CD14-positive monocyte (primary cell): ENCODE data around the gene FHIT. TPM values are rescaled to one million over a fixed set of nuclear protein-coding genes. Genes with fewer than 3 reads are reported as not detected.
"Not testable (repeated sequence)": the region's sequence is repeated elsewhere in the genome, so short reads cannot be mapped to it uniquely, and the experiment has no call there.

ENCODE experiments used
- DNase-seq, 3 donors: peaks; one replicate each; pipeline ENCODE4 v3.0.0-alpha.2; 2011 to 2022
- H2AFZ ChIP-seq: 2 replicates; pipeline ENCODE4 v1.6.0; 2012; ENCODE audit warnings: mild to moderate bottlenecking, low read depth, low read length, inconsistent platforms; ENCODE audit not compliant: insufficient read depth, poor library complexity, severe bottlenecking
- H3K27ac ChIP-seq, 2 donors: 1 replicate in 1 of 2; 2 replicates in 1 of 2; pipeline ENCODE4 v1.5.1; 2012 to 2013; ENCODE audit warnings: low read length in 2 of 2, control low read depth in 1 of 2, inconsistent platforms in 1 of 2, low read depth in 1 of 2, mild to moderate bottlenecking in 1 of 2
- H3K27me3 ChIP-seq, 2 donors: one replicate each; pipeline versions ENCODE4 v1.6.0 to v1.6.1; 2011 to 2013; ENCODE audit warnings: low read length in 2 of 2; ENCODE audit not compliant: control insufficient read depth in 2 of 2, insufficient read depth in 2 of 2
- H3K36me3 ChIP-seq, 2 donors: replicated peaks in 1 of 2; 1 replicate in 1 of 2; 2 replicates in 1 of 2; pipeline versions ENCODE4 v1.5.1 to v1.6.1; 2012 to 2013; ENCODE audit warnings: low read length in 2 of 2, control low read depth in 1 of 2, inconsistent platforms in 1 of 2, mild to moderate bottlenecking in 1 of 2; ENCODE audit not compliant: insufficient read depth in 2 of 2, control insufficient read depth in 1 of 2
- H3K4me1 ChIP-seq, 2 donors: 1 replicate in 1 of 2; 2 replicates in 1 of 2; pipeline versions ENCODE4 v1.5.1 to v1.6.1; 2012 to 2013; ENCODE audit warnings: low read length in 2 of 2, control low read depth in 1 of 2, inconsistent platforms in 1 of 2, mild to moderate bottlenecking in 1 of 2, moderate library complexity in 1 of 2; ENCODE audit not compliant: insufficient read depth in 2 of 2, control insufficient read depth in 1 of 2
- H3K4me2 ChIP-seq: replicated peaks from 2 replicates; pipeline ENCODE3; 2012; ENCODE audit warnings: low read length, moderate library complexity, mild to moderate bottlenecking; ENCODE audit not compliant: poor library complexity, severe bottlenecking; ENCODE audit errors: extremely low read depth
- H3K4me3 ChIP-seq, 3 experiments: fragments of 200-600 bp in 1 of 3; sonication (generic) in 1 of 3; replicated peaks in 1 of 3; 1 replicate in 2 of 3; 2 replicates in 1 of 3; pipeline ENCODE4 v1.5.1; 2011 to 2013; ENCODE audit warnings: low read length in 3 of 3, mild to moderate bottlenecking in 3 of 3, control low read depth in 2 of 3, low read depth in 2 of 3, inconsistent platforms in 1 of 3, moderate library complexity in 1 of 3
- H3K79me2 ChIP-seq: 2 replicates; pipeline ENCODE4 v1.6.0; 2012; ENCODE audit warnings: mild to moderate bottlenecking, control low read depth, inconsistent platforms, low read length, moderate library complexity; ENCODE audit not compliant: insufficient read depth
- H3K9ac ChIP-seq: 2 replicates; pipeline ENCODE4 v1.6.0; 2017; ENCODE audit warnings: low read length, mild to moderate bottlenecking; ENCODE audit not compliant: insufficient read depth, poor library complexity, severe bottlenecking
- H3K9me3 ChIP-seq, 2 donors: replicated peaks in 1 of 2; 1 replicate in 1 of 2; 2 replicates in 1 of 2; pipeline versions ENCODE4 v1.5.1 to v1.6.1; 2012 to 2013; ENCODE audit warnings: low read length in 2 of 2, control low read depth in 1 of 2; ENCODE audit not compliant: control insufficient read depth in 1 of 2, insufficient read depth in 1 of 2
- H4K20me1 ChIP-seq: 2 replicates; pipeline ENCODE4 v1.6.0; 2012; ENCODE audit warnings: mild to moderate bottlenecking, low read length, control low read depth, moderate library complexity; ENCODE audit not compliant: insufficient read depth
- H3K27ac Mint-ChIP-seq, 7 donors: one replicate each; pipeline ENCODE4 v1.8.0; 2020; ENCODE audit warnings: mild to moderate bottlenecking in 7 of 7, mixed read lengths in 7 of 7, moderate library complexity in 6 of 7, inconsistent platforms in 2 of 7
- H3K27me3 Mint-ChIP-seq, 3 donors: one replicate each; pipeline ENCODE4 v1.8.0; 2021 to 2022; ENCODE audit warnings: low read depth in 3 of 3, mild to moderate bottlenecking in 3 of 3, mixed read lengths in 3 of 3, moderate library complexity in 3 of 3, inconsistent platforms in 1 of 3
- H3K36me3 Mint-ChIP-seq, 2 donors: one replicate each; pipeline ENCODE4 v1.8.0; 2020; ENCODE audit warnings: mixed read lengths in 2 of 2, inconsistent platforms in 1 of 2, mild to moderate bottlenecking in 1 of 2
- H3K4me1 Mint-ChIP-seq: one replicate; pipeline ENCODE4 v1.8.0; 2020; ENCODE audit warnings: mild to moderate bottlenecking, mixed read lengths
- H3K4me3 Mint-ChIP-seq, 2 donors: one replicate each; pipeline ENCODE4 v1.8.0; 2020; ENCODE audit warnings: mild to moderate bottlenecking in 2 of 2, mixed read lengths in 2 of 2, moderate library complexity in 1 of 2
- H3K9me3 Mint-ChIP-seq, 7 donors: one replicate each; pipeline ENCODE4 v1.8.0; 2020 to 2022; ENCODE audit warnings: mixed read lengths in 7 of 7, mild to moderate bottlenecking in 6 of 7, moderate library complexity in 6 of 7, inconsistent platforms in 2 of 7
- CTCF ChIP-seq: fragments of 200-600 bp; IDR thresholded peaks from one replicate; pipeline ENCODE4 v1.8.0; 2022; ENCODE audit warnings: antibody characterized with exemption, mild to moderate bottlenecking
- WGBS: methylation state at CpG from one replicate; pipeline ENCODE4 v1.1.5; 2013; ENCODE audit warnings: missing lambda C conversion rate; ENCODE audit not compliant: insufficient coverage; 5-methylcytosine and 5-hydroxymethylcytosine counted together
- intact Hi-C, 2 donors: fragments of 100-400 bp; cut with micrococcal nuclease; formaldehyde crosslinking; loops; one replicate each; pipeline versions ENCODE4 v1.15.0 to v1.15.1; 2023
- polyA plus RNA-seq, 3 donors: library from polyadenylated mRNA; depleted of rRNA in 1 of 3; unstranded in 2 of 3; stranded (reverse) in 1 of 3; fragments of 300-500 nt in 2 of 3; fragments of >200 nt in 1 of 3; fragmentation: Illumina TruSeq in 2 of 3; gene quantifications; 1 replicate in 2 of 3; 2 replicates in 1 of 3; pipeline ENCODE4 v1.2.3, GENCODE V29; 2012 to 2021

Gene FHIT
- polyA plus RNA-seq, 3 donors, result 1.7 to 3.4 (median 3.2) TPM

DNA sequence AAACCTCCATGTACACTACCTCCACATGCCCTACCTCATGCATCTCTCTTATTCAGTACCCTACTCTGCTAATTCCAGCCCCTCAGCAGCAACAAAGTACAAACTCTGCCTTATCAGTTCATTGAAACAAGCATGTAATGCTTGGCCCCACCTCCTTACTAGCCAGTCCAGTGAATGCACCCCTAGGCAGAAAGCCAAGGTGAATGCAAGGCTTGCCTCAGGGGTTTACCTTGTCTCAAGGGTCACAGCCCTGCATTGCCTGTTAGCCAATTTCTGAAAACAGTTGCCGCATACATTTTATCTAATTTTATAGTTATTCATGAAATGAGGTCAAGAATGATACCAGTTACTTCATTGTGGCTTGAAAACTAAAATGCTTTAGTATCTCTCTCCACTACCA is 576.4 kb downstream of the FHIT start:
- Histone ChIP-seq H4K20me1 (no peaks in the 10 kb centered on the region), H3K27me3 (no peaks in the 10 kb centered on the region), H3K9me3 (peaks cover 0 to 6% of the 10 kb centered on the region in 2 donors), H2AFZ (no peak overlapping the region), H3K9ac (no peak overlapping the region), H3K4me2 (no peak overlapping the region), H3K27ac (no peak overlapping the region), H3K4me1 (no peaks in the 10 kb centered on the region), H3K36me3 (no peaks in the 10 kb centered on the region), H3K4me3 (no peak overlapping the region), H3K79me2 (no peaks in the 10 kb centered on the region)
- no CpG with 5 or more reads among the region's 1 CpG for WGBS
- Mint-ChIP-seq H3K4me1 (no peaks in the 10 kb centered on the region), H3K27ac (no peak overlapping the region), H3K36me3 (no peaks in the 10 kb centered on the region), H3K9me3 (peaks cover 4 to 14% (median 7%) of the 10 kb centered on the region in 7 donors), H3K27me3 (no peaks in the 10 kb centered on the region), H3K4me3 (no peak overlapping the region)
- DNase-seq, result no peak
- TF ChIP-seq CTCF, result no peak
- intact Hi-C loops, result no loop called here

DNA sequence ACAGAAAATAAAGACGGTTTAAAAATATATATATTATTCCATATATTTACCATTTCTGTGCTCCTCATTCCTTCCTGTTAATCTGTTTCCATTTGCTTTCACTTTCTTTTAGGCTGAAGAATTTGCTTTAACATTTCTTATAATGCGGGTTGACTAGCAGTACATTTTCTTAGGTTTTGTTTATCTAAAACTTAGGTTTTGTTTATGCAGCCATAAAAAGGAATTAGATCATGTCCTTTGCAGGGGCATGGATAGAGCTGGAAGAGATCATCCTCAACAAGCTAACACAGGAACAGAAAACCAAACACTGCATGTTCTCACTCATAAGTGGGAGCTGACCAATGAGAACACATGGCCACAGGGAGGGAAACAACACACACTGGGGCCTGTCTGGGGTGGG is 578.1 kb downstream of the FHIT start:
- H3K27me3 ChIP-seq, result no peaks in the 10 kb centered on the region
- H3K4me3 ChIP-seq, result no peak overlapping the region
- H3K9me3 ChIP-seq, result peaks cover under 1 to 9% of the 10 kb centered on the region in 2 donors
- intact Hi-C loops, result no loop called here
- H2AFZ ChIP-seq, result no peak overlapping the region
- TF ChIP-seq CTCF, result no peak
- H3K4me1 ChIP-seq, result no peaks in the 10 kb centered on the region
- no peaks in the 10 kb centered on the region for H3K4me1 Mint-ChIP-seq
- H3K27me3 Mint-ChIP-seq, result no peaks in the 10 kb centered on the region
- WGBS, result no CpG with 5 or more reads among the region's 2 CpGs
- H3K4me3 Mint-ChIP-seq, result no peak overlapping the region
- no peaks in the 10 kb centered on the region for H3K36me3 ChIP-seq
- H3K9ac ChIP-seq, result no peak overlapping the region
- H3K79me2 ChIP-seq, result no peaks in the 10 kb centered on the region
- H3K36me3 Mint-ChIP-seq, result no peaks in the 10 kb centered on the region
- no peak overlapping the region for H3K27ac ChIP-seq
- H3K27ac Mint-ChIP-seq, result no peak overlapping the region
- H4K20me1 ChIP-seq, result no peaks in the 10 kb centered on the region
- H3K9me3 Mint-ChIP-seq, result peaks cover 6 to 17% (median 11%) of the 10 kb centered on the region in 7 donors
- H3K4me2 ChIP-seq, result no peak overlapping the region
- no peak for DNase-seq

DNA sequence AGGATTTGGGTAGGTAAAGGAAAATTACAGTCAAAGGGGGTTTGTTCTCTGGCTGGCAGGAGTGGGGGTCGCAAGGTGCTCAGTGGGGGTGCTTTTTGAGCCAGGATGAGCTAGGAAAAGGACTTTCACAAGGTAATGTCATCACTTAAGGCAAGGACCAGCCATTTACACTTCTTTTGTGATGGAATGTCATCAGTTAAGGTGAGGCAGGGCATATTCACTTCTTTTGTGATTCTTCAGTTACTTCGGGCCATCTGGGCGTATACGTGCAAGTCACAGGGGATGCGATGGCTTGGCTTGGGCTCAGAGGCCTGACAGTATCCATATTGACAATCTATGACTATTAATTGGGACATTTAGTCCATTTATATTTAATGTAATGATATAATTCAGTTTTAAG is 578.9 kb downstream of the FHIT start:
- intact Hi-C loops, H3K4me2 ChIP-seq, H3K27ac ChIP-seq, H3K4me1 ChIP-seq, H3K9ac ChIP-seq, H3K27me3 ChIP-seq, H3K36me3 Mint-ChIP-seq, H3K36me3 ChIP-seq, H3K27ac Mint-ChIP-seq, H3K79me2 ChIP-seq, DNase-seq, H3K27me3 Mint-ChIP-seq, H4K20me1 ChIP-seq, H3K4me3 Mint-ChIP-seq, H3K4me1 Mint-ChIP-seq, H3K4me3 ChIP-seq, H2AFZ ChIP-seq: not testable (repeated sequence)
- WGBS, result no CpG with 5 or more reads among the region's 5 CpGs
- H3K9me3 ChIP-seq, result peaks cover 8 to 15% of the 10 kb centered on the region in 2 donors
- H3K9me3 Mint-ChIP-seq, result peaks cover 7 to 19% (median 15%) of the 10 kb centered on the region in 7 donors
